GM18517 (cell line): Measurements from ENCODE around the gene STK31.
A peak's percentile ranks its signal among the peaks of the same experiment; 100 is the strongest.
"Not testable (repeated sequence)": the region's sequence is repeated elsewhere in the genome, so short reads cannot be mapped to it uniquely, and the experiment has no call there.

ENCODE experiments used
- ATAC-seq: cut with Tn5 transposase; IDR thresholded peaks from one replicate; pipeline ENCODE4 v1.9.1; 2021; ENCODE audit warnings: mild to moderate bottlenecking, moderate library complexity; ENCODE audit not compliant: unreplicated experiment

STK31 gene, protein sequence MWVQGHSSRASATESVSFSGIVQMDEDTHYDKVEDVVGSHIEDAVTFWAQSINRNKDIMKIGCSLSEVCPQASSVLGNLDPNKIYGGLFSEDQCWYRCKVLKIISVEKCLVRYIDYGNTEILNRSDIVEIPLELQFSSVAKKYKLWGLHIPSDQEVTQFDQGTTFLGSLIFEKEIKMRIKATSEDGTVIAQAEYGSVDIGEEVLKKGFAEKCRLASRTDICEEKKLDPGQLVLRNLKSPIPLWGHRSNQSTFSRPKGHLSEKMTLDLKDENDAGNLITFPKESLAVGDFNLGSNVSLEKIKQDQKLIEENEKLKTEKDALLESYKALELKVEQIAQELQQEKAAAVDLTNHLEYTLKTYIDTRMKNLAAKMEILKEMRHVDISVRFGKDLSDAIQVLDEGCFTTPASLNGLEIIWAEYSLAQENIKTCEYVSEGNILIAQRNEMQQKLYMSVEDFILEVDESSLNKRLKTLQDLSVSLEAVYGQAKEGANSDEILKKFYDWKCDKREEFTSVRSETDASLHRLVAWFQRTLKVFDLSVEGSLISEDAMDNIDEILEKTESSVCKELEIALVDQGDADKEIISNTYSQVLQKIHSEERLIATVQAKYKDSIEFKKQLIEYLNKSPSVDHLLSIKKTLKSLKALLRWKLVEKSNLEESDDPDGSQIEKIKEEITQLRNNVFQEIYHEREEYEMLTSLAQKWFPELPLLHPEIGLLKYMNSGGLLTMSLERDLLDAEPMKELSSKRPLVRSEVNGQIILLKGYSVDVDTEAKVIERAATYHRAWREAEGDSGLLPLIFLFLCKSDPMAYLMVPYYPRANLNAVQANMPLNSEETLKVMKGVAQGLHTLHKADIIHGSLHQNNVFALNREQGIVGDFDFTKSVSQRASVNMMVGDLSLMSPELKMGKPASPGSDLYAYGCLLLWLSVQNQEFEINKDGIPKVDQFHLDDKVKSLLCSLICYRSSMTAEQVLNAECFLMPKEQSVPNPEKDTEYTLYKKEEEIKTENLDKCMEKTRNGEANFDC

GRCh38 chr7:23710000-23710399 is at the start of gene STK31:
TSS of gene STK31 (plus strand) at chr7:23710219. CDS start at chr7:23710286, 67 bp downstream.
- no peak for ATAC-seq

DNA sequence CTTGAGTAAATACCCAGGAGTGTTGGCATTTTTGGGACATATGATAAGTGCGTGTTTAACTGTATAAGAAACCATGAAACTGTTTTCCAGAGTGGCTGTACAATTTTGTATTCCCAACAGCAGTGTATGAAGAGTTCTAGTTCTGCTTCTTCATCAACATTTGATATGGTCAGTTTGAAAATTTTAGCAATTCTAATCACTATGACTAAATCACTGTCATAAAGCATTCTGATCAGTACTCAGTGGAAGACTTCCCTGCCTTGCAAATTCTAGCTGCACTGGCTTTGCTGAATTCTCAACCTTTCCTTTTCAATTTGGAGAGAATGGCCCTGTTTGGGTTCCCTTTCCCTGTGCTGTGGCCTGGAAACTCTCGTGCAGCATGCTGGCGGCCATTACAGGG is 48.6 kb upstream of the STK31 start:
- no peak for ATAC-seq

GRCh38 chr7:23662124-23662983 is 47.7 kb upstream of the STK31 start:
- no peak for ATAC-seq

DNA sequence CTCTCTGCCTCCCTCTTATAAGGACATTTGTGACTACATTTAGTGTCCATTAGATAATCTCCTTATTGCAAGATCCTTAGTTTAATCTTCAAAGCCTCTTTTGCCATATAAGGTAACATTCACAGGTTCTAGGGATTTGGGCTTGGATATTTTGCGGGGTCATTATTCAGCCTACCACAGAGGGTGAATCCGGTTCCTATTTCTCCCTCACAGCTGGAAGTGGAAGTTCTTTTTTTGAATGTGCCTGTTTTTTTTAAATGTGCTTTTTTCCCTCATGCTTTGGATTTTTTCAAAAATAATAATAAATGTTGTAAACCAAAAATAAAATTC is 47.1 kb upstream of the STK31 start:
- no peak for ATAC-seq

GRCh38 chr7:23664122-23664521 is 45.9 kb upstream of the STK31 start:
- no peak for ATAC-seq

DNA sequence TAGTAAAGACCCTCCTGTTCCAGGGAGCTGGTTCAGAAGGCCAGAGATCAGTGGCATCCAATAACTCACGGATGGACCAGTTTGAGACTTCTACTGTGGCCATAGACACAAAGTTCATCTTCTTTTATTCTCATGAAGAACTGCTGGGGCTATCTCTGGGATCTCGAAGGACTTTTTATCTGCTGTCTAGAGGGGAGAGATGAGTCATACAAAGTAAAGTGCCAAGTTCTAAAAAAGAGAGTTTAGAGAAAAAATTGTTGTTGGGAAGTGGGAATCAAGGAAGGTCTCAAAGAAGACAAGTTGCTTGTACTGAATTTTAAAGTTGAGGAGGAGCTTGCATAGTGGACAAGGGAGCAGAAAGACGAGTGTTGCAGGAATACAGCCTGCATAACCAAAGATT is 38.0 kb upstream of the STK31 start:
- no peak for ATAC-seq

- peak; percentile 77 for ATAC-seq
Measured at GRCh38 chr7:23679898-23680413, 30.1 kb upstream of the STK31 start, which contains the start of gene FAM221A. TSS of gene FAM221A (plus strand) at chr7:23680199. CDS start at chr7:23680219, 20 bp downstream.

- ATAC-seq: peak; percentile 42
Measured at GRCh38 chr7:23680414-23681405, 29.3 kb upstream of the STK31 start.

DNA sequence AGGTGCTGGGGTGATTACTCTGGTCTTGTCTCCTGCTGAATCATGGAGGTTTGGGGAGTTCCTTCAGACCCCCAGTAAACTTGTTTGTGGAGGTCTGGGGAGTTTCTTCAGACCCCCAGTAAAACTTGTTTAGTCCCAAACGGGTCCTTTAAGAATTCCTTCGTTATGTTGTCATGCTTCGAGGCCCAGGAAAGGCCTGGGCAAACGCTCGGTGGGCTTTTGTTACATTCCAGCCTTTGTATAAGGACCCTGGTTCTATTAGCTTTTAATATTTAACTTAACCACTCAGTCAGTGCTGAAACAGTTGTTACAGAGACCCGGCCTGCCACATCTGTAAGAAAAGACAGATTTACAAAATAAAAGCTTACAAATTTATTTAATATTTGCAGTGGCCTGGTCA is 26.0 kb upstream of the STK31 start:
- not testable (repeated sequence) for ATAC-seq

GRCh38 chr7:23685731-23686130 is 24.3 kb upstream of the STK31 start:
- no peak for ATAC-seq

- no peak for ATAC-seq
Measured at GRCh38 chr7:23687011-23687410, 23.0 kb upstream of the STK31 start.

- no peak for ATAC-seq
Measured at GRCh38 chr7:23689165-23689564, 20.9 kb upstream of the STK31 start.

- no peak for ATAC-seq
Measured at GRCh38 chr7:23691320-23691719, 18.7 kb upstream of the STK31 start.

DNA sequence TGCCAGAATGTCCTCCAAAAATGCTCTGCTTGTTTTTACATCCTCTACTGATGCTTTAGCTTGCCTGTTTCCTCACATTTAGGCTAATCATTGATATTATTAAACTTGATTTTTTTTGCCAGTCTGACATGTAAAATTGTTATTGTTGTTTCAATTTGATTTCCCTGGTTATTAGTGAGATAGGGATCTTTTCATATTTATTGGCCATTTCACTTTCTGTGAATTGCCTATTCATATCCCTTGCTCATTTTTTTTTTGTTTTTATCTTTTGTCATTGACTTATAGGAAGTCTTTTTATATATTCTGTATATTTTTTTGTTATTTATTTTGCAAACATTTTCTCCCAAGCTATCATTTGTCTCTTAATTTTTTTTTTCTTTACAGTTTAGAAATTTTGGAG is 16.8 kb upstream of the STK31 start:
- ATAC-seq: no peak

GRCh38 chr7:23696916-23697441 is 13.0 kb upstream of the STK31 start:
- ATAC-seq: peak; percentile 80

- ATAC-seq: no peak
Measured at GRCh38 chr7:23698822-23699221, 11.2 kb upstream of the STK31 start.

DNA sequence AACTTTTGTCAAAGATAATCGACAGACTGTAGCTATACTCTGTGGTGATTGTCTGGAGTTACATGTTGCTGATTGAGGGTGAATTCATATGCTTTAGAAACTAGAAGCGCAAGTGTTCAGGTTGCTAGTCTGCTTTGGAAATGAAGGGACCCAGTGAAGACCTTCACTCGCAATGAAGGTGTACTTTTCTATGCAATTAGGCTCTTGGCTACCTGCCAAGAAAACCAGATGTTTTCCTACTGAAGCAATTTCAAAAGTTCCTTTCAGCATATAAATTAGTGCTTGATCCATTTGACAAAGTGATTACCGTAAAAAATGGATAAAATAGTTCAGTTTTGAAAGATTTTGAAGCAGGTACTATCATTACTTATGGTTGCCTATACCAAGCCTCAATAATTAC is 10.0 kb upstream of the STK31 start:
- no peak for ATAC-seq

DNA sequence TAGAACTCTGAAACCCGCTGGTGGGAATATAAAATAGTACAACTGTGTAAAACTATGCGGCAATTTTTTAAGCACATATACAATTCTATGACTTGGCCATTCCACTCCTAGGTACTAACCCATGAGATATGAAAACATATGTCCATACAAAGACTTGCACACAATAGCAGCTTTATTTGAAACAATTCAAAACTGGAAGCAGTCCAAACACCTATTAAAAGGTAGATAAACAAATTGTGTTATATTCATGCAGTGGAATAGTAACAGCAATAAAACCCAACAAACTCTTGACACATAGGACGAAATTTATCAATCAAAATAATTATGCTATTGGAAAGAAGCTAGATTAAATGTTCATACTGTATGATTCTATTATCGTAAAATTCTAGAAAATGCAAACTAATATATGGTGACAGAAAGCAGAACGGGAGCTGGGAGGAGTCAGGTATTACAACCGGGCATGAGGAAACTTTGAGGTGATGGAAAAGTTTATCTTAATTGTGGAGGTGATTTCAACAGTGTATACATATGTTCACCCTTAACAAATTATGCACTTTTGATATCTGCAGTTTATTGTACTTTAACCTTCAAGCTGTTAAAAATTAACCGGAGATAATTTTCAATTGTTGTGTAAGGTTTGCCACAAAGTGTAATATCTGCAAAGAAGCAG is 803 bp upstream of the STK31 start:
- ATAC-seq: no peak
